ENCODE measurements around the gene DSTYK. TPM values are rescaled to one million over a fixed set of nuclear protein-coding genes. Genes with fewer than 3 reads are reported as not detected.
"Not testable (repeated sequence)": the region's sequence is repeated elsewhere in the genome, so short reads cannot be mapped to it uniquely, and the experiment has no call there.

DSTYK gene
- total RNA-seq, 2 donors from 2014 or later, result 10.9 to 11.9 TPM

GRCh38 chr1:205243350-205244191, 32.1 kb upstream of the DSTYK start:
- intact Hi-C loops (cut with DNase I), result no loop called here
- no peak for DNase-seq (ENCODE audit: low spot score)

GRCh38 chr1:205241366-205242030, 30.0 kb upstream of the DSTYK start:
- no peak for DNase-seq (ENCODE audit: low spot score)
- intact Hi-C loops (cut with DNase I), result no loop called here

DNA sequence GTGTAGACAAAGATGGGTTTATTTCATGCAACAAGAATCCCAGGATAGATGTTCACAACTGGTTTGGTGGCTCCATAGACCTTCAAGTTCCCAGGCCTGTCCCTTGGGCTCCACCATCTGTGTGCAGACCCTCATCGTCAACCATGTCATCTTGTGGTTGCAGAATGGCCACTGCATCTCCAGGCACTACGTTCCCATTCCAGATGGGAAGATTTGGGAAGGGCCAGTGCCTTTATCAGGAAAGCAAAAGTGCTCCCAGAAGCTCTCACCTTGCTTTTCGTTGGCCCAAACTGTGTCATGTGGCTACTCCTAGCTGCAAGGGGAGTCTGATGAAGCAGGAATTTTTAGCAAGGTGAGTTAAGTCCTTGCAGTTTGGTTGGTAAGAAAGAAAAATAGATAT, 29.1 kb upstream of the DSTYK start:
- intact Hi-C loops (cut with DNase I), result no loop called here
- no peak for DNase-seq (ENCODE audit: low spot score)

DNA sequence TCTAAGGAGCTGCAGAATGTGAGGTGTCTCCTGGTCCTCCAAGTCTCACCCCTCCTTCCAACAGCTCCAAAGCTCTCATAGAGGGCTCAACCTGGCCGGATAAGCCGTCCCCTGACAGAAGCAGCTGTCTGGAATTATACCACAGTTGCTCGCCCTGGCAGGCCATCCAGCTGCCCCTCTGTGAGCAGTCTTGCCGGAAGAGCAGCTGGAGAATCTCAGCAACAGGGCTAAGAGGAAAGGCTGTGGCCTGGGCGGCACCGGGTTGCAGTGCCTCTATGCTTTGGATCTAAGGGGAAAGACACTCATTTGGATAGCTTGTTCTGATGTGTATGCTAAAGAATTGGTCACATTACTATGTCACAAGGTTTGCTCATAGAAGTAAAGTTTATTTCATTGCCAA, 28.6 kb upstream of the DSTYK start:
- intact Hi-C loops (cut with DNase I), result no loop called here
- no peak for DNase-seq (ENCODE audit: low spot score)

GRCh38 chr1:205239078-205239477, 27.6 kb upstream of the DSTYK start:
- intact Hi-C loops (cut with DNase I), result no loop called here
- no peak for DNase-seq (ENCODE audit: low spot score)

GRCh38 chr1:205237526-205238484, 26.3 kb upstream of the DSTYK start:
- intact Hi-C loops (cut with DNase I), result no loop called here
- no peak for DNase-seq (ENCODE audit: low spot score)

- no peak for DNase-seq (ENCODE audit: low spot score)
- intact Hi-C loops (cut with DNase I), result no loop called here
Observed at GRCh38 chr1:205236951-205237475, 25.5 kb upstream of the DSTYK start.

DNA sequence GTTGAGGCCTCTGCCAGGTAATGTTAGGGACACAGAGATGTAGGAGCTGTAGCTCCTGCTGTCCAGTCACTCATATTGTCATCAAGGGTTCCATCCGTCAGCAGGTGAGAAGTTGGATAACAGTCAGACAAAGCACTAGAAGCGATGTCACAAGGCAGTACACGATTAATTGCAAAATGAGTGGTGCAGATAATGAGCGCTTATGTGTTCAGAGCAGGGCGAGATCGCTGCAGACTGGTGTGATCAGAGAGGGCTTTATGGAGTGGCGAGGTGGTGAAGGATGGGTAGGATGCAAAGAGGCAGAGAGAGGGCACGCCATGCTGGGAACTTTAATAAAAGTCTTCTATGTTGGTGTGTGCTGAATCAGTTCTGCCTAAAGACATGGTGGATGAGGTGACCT, 25.0 kb upstream of the DSTYK start:
- intact Hi-C loops (cut with DNase I), result no loop called here
- no peak for DNase-seq (ENCODE audit: low spot score)

GRCh38 chr1:205235951-205236350, 24.4 kb upstream of the DSTYK start:
- DNase-seq (ENCODE audit: low spot score), result no peak
- intact Hi-C loops (cut with DNase I), result no loop called here

DNA sequence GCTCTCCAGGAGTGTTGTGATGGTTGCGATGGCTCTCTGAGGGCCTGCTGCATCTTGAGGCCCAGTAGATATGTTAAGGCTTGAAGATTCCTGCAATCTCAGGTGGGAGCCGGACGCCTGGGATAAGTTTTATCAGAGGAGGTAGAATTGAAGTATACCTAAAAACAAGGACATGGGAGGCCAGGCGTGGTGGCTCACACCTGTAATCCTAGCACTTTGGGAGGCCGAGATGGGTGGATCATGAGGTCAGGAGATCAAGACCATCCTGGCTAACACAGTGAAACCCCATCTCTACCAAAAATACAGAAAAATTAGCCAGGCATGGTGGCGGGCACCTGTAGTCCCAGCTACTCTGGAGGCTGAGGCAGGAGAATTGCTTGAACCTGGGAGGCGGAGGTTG, 22.5 kb upstream of the DSTYK start:
- DNase-seq (ENCODE audit: low spot score); intact Hi-C loops (cut with DNase I): not testable (repeated sequence)

DNA sequence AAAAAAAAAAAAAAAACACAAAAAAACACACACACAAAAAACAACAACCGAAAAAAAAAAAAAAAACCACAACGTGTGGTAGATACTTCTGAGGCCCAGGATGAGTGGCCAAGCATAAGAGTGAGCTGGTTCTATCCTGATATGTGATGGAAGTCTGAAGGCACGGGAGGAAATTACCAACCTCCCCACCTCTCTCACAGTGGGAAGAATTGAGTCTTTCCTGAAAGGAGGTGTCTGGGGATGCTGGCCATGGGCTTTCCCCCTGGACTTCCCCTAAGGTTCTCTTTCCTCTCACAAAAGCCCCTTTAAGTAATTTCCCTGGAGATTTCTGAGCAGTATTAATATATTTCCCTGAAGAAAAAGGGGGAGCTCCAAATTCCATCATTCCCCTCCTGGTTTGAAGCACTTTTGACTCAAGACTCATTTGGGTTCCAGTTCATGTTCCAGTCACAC, 21.5 kb upstream of the DSTYK start:
- intact Hi-C loops (cut with DNase I), result no loop called here

GRCh38 chr1:205232127-205232820, 20.8 kb upstream of the DSTYK start:
- intact Hi-C loops (cut with DNase I), result no loop called here
- DNase-seq (ENCODE audit: low spot score), result no peak

More for the DNA sequence above, 21.5 kb upstream of the DSTYK start:
- DNase-seq (ENCODE audit: low spot score), result no peak

DNA sequence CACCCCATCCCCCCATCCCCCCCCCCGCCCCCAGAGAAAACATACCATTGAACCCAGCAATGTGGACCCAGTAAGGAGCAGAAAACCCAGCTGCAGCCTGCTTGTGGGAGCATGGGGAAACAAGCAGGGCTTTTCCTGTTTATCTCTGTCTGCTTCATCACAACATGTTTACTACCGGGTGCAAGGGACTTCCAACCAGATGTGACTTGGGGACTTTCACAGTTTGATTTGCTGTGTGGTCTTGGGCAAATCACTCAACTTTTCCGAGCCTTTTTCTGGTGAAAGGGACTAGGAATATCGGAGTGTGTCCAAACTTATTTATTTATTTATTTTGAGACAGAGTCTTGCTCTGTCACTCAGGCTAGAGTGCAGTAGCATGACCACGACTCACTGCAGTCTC, 19.5 kb upstream of the DSTYK start:
- DNase-seq (ENCODE audit: low spot score), result no peak
- intact Hi-C loops (cut with DNase I), result no loop called here

- intact Hi-C loops (cut with DNase I), result no loop called here
- no peak for DNase-seq (ENCODE audit: low spot score)
Observed at GRCh38 chr1:205229916-205230700, 18.6 kb upstream of the DSTYK start.

- no peak for DNase-seq (ENCODE audit: low spot score)
- intact Hi-C loops (cut with DNase I), result no loop called here
Observed at GRCh38 chr1:205229399-205229871, 17.9 kb upstream of the DSTYK start.

DNA sequence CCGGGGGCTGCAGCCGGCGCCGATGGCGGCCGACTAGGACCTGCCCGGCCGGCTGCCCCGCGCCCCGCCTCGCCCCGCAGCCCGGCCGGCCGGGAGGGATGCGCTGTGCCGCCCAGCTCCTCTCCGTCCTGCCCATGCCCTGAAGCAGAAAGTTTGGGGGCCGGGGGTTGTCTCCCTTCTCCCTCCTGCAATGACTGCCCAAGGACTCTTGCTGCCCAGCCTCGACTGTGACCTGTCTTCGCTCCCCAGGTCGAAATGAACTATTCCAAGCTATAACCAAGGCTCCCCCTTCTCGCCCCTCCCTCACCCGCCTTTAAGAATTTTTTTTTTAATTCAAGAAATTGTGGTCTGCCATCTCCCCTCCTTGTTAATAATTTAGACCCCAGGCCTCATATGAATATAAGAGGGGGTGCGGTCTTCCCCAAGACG, 16.6 kb upstream of the DSTYK start:
- intact Hi-C loops (cut with DNase I), result no loop called here
- no peak for DNase-seq (ENCODE audit: low spot score)

GRCh38 chr1:205227584-205228013, 16.1 kb upstream of the DSTYK start, which contains the start of gene TMCC2:
TMCC2 (plus strand) TSS chr1:205227946; CDS start chr1:205228565, 619 bp downstream.
- intact Hi-C loops (cut with DNase I), result no loop called here
- peak; percentile 95 for DNase-seq (ENCODE audit: low spot score)

Data from posterior vena cava (tissue), 2 donors.